ENCODE measurements around the gene ZFYVE9. TPM values are rescaled to one million over a fixed set of nuclear protein-coding genes. Genes with fewer than 3 reads are reported as not detected.
"Not testable (repeated sequence)": the region's sequence is repeated elsewhere in the genome, so short reads cannot be mapped to it uniquely, and the experiment has no call there.

The ZFYVE9 gene
- polyA plus RNA-seq, 1 donor = 19.0 TPM

DNA sequence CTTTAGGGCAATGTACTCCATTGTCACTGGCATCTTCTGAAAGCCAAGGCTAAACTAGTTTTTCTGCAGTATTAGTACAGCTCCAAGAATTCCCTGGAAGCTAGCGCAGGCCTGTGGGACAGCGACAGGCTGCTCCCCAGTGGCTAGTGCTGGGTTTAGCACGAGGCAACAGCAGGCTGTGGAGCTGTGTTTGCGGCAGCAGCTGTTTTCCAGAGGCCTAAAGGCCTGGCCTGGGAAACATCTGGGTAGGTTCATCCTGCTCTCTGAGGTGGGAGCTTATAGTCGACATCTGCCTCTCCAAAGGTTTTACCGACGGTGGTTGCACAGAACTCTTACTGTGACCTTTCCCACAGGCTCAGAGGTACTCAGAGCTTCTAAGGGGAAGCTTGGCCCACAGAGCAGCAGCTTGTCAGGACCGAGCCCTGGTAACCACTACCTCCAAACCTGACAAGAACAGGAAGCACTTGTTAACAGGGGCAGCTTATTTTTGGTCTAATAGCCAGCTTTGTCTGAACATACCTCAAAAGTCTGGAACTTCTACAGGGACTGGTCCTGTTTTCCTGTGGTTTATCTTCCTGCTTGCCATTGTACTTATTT, 206.9 kb downstream of the ZFYVE9 start:
- no peak for DNase-seq

DNA sequence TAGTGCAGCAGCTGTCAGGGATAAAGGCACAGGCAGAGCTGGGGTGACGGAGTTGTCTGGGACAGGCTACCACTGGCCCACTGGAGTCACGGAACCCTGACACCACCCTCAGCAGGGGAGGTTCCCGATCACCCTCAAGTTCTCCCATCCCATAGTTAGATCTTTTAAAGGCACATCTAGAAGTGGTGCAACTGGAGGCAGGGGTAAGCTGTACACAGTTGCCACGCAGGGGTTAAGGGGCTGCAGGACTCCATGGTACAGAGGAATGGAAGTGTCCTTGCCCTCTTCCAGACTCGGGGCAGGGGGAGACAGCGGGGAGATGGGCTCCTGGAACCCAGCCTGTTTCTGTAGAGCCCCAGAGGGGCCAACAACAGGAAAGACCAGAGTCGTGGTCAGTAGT, 210.8 kb downstream of the ZFYVE9 start:
- no peak for DNase-seq

- DNase-seq = no peak
Measured at GRCh38 chr1:52355436-52355835, 213.5 kb downstream of the ZFYVE9 start.

GRCh38 chr1:52355847-52356505, 214.1 kb downstream of the ZFYVE9 start:
- DNase-seq = no peak

GRCh38 chr1:52356818-52357355, 215.0 kb downstream of the ZFYVE9 start:
- no peak for DNase-seq

DNA sequence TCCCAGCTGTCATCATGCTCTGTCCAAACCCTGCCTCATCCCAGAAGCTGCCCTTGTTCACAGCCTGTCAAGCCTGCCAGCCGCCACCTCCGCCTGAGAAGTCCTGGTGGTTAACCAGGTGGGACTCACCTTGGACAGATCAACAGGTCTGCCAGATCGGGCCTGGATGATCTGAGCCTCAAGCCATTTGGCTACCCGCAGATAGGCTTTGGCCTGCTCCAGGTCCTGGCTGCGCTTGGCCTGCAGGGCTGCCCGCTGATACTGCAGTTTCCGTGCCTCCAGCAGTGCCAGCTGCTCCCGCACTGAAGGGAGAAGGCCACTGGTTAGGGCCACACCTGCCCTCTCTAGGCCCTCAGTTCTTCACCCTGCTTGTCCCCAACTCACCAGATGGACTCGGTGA, 215.5 kb downstream of the ZFYVE9 start:
- DNase-seq = no peak

DNA sequence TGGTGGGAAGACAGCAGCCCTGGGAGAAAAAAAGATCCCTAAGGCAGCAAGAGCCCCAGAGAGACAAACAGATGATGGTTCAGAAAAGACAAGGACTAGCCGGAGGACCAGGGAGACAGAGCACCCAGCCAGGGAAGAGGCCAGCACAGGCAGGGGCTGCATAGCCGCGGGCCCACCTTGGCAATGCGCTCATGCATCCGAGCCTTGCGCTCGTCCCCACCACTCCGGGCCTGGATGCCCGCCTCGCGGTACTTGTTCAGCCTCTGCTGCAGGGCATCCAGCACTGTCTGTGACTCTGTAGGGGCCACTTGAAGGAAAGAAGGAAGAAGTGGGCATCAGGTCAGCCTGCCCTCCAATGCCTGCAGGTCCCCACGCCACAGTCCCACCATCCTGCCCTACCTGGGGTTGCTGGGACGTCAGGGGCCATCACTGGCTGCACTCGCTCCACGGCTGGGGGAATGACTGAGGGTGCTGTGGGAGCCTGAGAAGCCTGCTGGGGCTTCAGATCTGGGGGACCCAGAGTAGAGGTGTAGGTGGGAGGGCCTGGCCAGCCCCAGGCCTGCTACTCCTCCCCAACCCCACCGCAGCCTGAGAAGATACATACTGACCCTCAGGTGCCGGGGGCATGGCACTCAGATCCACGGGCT, 217.1 kb downstream of the ZFYVE9 start:
- DNase-seq = no peak

DNA sequence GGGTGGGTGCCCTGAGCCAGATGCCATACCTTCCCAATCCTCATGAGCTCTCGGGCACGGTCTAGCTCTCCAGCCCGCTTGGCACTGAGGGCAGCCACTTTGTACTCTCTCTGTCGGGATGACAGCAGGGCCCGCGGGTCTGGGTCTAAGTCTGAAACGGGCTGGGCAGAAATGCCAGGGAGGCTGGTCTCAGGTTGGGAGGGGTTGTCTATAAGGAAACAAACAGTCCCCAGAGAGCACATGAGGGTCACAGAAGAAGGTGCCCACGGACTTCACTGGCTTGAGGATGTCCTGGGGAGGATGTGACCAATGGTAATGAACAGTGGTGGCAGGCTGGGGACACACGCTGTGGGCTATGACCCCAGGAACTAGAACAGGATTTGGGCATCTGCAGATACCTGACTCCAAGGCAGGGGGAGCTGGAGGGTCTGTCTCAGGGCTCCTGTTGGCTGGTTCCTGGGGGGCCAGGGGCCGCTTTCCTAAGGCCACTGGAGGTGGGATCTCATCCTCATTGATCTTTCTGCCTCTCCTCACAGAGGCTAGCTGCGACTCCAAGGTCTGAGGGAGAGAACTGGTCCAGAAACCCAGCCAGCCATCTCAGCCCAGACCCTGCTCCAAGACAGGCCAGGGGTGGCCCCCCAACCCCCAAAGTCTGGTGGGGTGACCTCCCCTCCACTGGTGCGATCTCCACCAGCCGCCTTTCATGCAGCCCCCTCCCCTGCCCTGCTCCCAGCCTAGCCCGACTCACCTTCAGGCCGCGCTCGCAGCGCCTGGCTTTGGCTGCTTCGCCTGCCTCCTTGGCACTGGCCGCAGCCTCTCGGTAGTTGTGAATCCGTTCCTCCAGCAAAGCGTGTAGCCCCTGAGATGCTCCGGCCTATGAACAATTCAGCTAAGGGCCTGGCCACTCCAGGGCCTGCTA, 218.0 kb downstream of the ZFYVE9 start:
- DNase-seq = no peak

- DNase-seq = no peak
Measured at GRCh38 chr1:52360595-52360968, 218.7 kb downstream of the ZFYVE9 start.

- no peak for DNase-seq
Measured at GRCh38 chr1:52364235-52364839, 222.4 kb downstream of the ZFYVE9 start.

DNA sequence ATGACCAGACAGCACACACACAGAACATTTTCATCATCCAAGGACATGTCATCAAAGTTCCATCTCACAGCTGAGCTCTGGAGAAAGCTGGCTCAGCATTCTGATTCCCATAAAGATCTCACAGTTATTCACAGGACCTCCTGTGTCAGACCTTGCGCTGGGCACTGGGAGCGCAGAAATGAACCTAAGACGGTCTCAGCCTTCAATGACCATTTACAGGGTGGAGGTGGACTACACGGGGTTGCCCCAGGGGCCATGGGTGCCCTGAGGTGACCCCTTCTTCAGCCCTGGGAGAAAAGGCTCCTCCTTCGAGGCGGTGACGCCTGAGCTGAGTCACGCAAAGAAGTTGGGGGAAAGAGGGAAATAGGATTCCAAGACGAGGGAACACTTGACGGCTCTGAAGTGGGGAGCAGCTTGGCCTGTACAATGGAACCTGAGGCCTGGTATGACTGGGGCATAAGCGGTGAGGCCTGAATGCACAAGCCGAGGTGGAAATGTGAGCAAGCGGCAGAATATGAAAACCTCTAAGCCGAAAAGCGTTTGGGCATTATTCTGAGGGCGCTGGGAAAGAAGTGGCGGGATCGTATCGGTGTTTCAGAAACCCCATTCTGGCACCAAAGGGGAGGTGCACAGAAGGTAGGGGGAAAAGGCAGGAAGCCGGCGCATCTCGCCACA, 223.3 kb downstream of the ZFYVE9 start:
- DNase-seq = peak; percentile 40

DNA sequence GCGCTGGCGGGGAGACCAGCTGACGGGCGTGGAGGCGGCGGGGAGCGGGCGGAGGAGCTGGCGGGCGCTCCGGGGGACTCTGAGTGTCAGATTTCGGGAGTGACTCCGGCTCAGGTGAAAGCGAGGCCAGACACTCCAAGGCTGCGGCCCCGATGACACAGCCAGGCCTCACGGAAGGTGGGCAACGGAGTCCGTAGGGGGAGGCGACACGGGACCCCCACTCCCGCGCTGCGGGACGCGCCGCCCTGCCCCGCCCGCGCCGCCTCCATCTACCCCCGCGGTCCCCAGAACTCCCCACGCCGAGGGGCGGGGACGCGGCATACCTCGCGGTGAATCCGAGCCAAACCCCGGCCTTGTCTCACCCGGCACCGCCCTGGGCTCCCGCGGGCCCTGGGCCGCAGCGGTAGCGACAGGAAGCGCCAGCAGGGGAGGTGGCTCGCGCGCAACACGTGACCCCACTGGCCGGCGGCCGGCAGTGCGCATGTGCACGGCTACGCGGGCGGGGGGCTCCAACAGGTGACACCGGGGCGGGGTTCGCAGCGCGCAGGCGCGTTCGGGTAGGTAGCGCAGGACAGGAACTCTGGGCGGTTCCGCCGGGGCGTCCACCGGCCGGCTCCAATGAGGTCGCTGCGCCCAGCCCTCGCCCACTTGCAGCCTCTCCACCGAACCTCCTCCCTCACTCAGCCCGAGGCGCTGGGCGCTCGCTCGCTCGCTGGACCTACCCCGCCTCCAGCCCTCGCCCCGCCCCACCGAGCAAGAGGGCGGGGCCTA, 224.0 kb downstream of the ZFYVE9 start, which contains the start of gene CC2D1B:
Gene CC2D1B, minus strand, starts transcription at position 460 of the 771 bp plus-strand sequence. CDS start 1,585 bp downstream, outside the sequence.
- peak; percentile 95 for DNase-seq

- DNase-seq = no peak
Measured at GRCh38 chr1:52366517-52366827, 224.6 kb downstream of the ZFYVE9 start.

GRCh38 chr1:52367272-52367671, 225.4 kb downstream of the ZFYVE9 start:
- DNase-seq = no peak

GRCh38 chr1:52368383-52369172, 226.7 kb downstream of the ZFYVE9 start:
- DNase-seq = no peak

GRCh38 chr1:52369851-52370250, 228.0 kb downstream of the ZFYVE9 start:
- DNase-seq = not testable (repeated sequence)

- no peak for DNase-seq
Measured at GRCh38 chr1:52385376-52385775, 243.5 kb downstream of the ZFYVE9 start.

DNA sequence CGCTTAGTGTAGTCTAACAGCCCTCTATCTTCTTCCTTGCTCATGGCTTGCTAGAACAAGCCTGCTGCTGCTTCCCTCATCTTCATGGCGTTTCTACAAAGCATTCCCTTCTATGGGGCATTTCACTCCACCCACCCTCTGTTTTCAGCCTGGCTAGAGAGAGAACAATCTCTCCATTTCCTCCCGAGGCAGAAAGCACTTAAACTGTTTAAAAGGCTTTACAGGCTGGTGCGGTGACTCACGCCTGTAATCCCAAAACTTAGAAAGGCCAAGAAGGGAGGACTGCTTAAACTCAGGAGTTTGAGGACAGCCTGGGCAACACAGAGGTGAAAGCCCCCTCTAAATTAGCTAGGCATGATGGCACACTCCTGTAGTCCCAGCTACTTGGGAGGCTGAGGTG, 244.6 kb downstream of the ZFYVE9 start:
- DNase-seq = no peak

DNA sequence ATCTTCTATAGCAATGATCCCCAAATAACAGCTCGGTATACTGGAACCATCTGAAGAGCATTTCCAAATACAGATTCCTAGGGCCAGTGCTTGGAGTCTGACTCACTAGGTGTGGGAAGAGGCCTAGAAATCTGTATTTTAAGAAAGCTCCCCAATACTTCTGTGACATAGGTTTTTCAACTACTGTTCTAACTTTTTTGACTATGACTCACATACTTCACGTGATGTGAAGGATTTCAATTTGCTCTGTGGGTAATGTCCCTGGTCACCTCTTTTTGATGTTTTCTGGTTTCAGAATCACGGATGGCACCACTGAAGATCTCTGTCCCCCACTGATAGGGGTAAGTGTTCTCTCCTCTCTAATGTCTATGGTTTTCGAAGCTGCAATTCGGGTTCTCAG, 251.3 kb downstream of the ZFYVE9 start:
- no peak for DNase-seq

All from hindlimb muscle (tissue), 1 donor.